Glomerular endothelial cell (primary cell): Measurements from ENCODE around the gene CCDC183. TPM values are rescaled to one million over a fixed set of nuclear protein-coding genes. Genes with fewer than 3 reads are reported as not detected.
"Not testable (repeated sequence)": the region's sequence is repeated elsewhere in the genome, so short reads cannot be mapped to it uniquely, and the experiment has no call there.

ENCODE experiments used
- DNase-seq: peaks from one replicate; pipeline ENCODE4 v3.0.0-alpha.2; 2011; ENCODE audit warnings: low read depth, low spot score; ENCODE audit errors: extremely low read depth
- total RNA-seq: library from RNA; depleted of rRNA; stranded (reverse); fragments of >200 nt; gene quantifications from 2 replicates; pipeline ENCODE4 v1.2.3, GENCODE V29; 2015

CCDC183 gene
- total RNA-seq = 0.41 and 0.48 TPM in 2 replicates

DNA sequence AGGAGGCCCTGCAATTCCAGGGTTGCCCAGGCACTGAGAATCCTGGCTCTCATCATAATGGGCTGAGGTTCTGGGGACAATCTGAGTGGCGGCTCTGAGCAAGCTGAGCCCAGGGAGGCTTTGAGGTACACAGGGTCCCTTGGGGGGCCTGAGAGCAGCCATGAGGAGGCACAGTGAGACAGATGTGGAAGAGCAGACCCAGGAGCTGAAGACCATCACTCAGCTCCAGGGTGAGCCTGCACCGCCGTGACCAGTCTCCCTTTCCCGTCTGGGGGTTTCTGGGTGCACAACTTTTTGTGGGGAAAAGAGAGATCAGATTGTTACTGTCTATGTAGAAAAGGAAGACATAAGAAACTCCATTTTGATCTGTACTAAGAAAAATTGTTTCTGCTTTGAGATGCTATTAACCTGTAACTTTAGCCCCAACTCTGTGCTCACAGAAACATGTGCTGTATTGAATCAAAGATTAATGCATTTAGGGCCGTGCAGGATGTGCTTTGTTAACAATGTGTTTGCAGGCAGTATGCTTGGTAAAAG is at the start of gene CCDC183:
Gene CCDC183 (plus strand): TSS at position 101 of the 537 bp plus-strand sequence. CDS start 60 bp downstream, at position 161.
- no peak for DNase-seq

DNA sequence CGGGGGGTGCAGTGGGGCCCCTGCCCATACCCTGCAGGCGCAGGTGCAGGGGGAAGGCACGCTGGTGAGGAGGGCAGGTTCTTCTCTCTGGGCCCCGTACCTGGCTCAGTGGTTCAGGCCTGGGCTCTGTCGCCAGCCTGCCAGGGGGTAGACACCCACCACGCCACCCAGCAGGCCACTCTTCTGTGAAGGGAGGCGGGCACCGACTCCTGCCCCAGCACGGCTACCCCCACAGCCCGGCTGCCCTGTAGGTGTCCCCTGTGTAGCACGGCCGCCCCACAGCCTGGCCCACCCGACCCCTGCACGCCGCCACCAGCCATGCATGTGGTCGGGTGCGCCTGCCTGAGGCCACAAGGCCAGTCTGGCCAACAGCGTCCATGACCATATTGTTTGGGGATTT is 49.5 kb upstream of the CCDC183 start:
- no peak for DNase-seq

DNA sequence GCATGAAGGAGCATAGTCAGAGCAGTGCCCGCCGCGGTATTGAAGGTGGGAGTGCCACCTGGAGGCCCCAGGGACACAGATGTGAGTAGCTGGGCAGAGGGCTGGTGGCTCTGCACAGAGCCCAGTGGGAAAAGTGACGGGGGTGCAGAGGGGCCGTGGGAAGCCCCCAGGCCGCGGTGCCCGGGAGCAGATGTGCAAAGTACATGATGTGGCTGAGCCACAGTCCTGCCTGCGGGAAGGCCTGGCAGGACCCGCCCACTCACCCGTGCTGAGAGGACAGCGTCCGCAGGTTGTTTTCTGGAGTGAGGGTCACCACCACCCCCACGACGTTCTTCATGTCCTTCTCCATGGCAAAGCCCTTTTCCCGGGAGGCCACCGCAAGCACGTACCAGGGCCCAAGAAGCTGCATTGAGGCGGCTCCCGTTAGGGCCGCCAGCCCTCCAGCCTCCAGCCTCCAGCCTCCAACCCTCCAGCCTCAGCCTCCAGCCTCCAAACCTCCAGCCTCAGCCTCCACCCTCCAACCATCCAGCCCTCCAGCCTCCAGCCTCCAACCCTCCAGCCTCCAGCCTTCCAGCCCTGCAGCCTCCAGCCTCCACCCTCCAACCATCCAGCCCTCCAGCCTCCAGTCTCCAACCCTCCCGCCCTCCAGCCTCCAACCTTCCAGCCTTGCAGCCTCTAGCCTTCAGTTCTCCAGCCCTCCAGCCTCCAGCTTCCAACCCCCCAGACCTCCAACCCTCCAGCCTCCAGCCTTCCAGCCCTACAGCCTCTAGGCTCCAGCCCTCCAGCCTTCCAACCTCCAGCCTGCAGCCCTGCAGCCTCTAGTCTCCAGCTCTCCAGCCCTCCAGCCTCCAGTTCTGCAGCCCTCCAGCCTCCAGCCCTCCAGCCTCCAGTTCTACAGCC is 48.7 kb upstream of the CCDC183 start:
- no peak for DNase-seq

DNA sequence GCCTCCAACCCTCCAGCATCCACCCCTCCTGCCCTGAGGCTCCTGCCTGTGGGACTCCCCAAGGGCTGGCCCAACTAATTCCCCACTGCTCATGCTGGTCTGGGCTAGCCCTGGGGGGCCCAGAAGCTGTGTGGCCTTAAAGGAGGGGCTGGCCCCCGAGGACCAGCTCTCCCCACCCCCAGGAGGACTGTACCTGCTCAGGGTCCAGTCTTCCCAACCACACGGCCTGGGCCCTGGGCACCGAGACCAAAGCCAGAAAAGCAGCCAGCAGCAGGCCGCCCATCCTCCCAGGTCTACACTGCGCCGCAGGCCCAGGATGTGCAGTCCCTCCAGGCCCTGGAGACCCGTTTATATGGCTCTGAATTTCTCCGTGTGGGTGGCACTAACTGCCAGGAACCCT is 47.9 kb upstream of the CCDC183 start, which contains the start of gene LCN6:
Gene LCN6 (minus strand): TSS at position 325 of the 400 bp plus-strand sequence. CDS start 42 bp downstream, at position 283.
- DNase-seq = no peak

DNA sequence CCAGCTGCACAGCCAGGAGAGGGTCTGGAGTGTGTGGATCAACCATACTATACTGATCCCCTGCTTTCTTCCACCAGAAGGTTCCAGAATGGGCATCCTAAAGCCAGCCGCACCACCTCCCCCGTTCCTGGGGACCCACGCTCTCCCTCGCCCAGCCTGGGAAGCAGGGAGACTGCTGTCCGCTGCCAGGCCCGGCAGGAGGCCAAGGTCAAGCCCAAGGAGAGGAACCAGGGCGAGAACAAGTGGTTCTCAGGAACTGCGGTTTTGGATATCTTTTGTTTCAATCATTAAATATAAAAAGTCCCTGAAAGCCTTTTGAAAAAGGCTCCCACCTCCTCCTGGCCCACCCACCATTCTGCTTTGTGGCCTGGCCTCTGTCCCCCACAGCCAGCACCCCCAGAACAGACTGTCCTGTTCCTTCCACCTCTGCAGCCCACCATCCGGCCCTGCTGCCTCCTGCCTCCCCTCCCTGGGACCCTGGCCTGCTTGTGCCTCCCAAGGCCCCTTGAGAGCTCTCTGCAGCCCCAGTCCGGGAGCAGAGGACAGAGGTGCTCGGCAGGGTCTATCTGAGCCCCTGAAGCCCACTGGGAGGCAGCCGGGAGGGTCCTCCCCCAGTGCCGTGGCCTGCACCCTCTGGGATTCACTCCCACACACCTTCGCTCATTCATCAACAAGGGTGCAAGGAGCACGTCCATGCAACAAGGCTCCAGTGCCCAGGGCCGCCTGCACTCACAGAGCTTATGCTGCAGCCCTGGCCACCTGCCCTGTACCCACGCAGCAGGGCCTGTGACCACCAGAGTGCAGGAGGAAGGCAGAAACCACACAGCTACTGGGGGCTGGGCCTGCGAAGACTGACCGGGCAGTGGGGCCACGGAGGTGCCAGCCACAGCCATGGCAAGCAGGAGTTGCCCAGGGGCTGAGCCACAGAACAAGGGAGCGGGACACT is 47.2 kb upstream of the CCDC183 start:
- no peak for DNase-seq

DNA sequence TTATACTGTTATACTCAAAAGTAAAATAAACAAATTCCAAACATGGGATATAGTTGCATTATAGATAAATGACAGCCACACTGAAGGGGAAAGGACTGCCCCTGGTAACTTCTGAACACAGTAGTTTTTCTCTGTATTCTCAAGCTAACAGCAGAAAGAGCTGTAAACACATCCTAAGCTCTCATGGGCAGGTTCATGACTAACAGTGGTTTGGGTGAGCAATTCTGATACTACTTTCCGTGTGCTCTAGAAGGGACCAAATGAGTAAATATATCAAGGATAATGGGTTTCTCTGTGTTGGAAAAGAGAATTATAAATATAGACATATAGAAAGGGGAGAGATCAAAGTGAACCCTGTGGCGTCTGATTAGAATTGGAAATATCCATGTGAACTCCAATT is 45.6 kb upstream of the CCDC183 start:
- DNase-seq = no peak

DNA sequence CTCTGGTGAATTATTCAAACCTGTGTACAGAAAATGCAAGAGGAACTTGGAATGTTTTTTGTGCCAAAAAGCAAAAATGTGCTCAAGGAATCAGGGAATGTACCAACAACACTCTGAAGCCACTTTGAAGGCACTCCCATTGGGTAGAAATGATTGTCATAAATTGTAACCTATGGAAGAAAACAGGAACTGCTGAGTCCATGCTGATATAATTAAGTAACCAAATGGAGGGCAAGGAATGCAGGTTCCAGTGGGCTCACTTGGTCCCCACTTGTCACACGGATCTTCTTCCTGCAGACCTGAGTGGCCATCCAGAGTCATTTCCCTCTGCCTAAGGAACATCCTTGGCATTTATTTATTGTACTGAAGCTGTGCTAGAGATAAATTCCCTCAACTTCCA is 44.9 kb upstream of the CCDC183 start:
- DNase-seq = no peak

DNA sequence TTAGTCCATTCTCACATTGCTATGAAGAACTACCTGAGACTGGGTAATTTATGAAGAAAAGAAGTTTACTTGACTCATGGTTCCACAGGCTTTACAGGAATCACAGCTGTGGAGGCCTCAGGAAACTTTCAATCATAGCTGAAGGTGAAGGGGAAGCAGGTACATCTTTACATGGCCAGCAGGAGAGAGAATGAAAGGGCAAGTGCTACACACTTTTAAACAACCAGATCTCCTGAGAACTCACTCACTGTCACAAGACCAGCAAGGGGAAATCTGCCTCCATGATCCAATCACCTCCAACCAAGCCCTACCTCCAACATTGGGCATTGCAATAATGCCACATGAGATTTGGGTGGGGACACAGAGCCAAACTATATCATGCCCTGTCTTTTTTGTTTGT is 44.3 kb upstream of the CCDC183 start:
- DNase-seq = no peak

DNA sequence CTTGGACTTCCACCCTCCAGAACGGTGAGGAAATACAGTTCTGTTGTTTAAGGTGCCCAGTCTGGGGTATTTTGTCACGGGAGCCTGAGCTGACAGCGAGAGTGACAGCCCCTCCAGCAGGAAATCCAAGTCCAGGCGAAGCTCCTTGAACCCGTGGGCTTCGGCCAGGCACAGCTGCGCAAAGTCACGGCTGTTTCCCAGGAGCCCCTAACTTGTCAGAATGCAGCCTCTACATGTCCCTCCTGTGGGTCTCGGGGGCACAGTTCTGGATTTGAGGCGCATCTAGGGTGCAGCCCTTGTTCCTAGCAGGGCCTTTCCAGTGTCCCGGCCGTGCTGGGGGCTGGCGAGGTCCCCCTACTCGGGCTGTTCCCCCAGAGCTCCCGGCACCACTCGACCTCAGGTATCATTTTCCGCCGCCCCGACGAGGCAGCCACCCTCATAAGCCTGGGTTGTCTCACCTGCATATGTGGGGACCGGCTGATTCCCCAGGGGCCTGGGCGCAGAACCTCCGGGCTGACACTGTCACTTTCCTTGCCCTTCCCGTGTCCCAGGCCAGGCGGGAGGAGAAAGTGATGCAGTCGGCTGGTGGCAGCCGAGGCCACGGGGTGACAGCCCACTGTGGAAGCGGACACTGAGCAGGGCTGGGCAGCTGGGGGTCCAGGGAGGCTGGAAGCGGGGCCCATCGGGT is 42.6 kb upstream of the CCDC183 start:
- no peak for DNase-seq

DNA sequence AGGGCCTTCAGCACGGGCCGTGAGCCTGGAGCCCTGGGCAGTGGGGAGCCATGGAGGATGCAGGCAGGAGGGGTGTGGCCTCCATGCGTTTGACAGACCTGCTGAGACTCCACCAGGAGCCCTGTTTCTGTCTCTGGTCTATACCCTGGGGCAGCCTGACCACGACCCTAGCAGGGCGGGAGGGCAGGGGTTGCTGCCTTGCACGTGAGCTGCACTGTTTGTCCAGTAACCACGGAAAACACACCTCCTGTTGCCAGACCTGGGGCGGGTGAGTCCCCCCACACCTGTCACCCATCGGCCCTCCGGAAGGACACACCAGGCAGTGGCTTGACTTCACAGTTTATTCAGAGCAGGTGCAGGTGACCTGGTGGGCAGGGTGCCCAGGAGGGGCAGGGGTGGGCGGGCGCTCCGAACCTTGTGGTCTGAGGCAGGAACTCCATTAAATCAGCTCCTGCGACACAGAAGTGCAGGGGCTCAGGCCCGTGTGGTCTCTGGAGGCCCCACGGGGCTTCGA is 42.0 kb upstream of the CCDC183 start:
- DNase-seq = no peak

DNA sequence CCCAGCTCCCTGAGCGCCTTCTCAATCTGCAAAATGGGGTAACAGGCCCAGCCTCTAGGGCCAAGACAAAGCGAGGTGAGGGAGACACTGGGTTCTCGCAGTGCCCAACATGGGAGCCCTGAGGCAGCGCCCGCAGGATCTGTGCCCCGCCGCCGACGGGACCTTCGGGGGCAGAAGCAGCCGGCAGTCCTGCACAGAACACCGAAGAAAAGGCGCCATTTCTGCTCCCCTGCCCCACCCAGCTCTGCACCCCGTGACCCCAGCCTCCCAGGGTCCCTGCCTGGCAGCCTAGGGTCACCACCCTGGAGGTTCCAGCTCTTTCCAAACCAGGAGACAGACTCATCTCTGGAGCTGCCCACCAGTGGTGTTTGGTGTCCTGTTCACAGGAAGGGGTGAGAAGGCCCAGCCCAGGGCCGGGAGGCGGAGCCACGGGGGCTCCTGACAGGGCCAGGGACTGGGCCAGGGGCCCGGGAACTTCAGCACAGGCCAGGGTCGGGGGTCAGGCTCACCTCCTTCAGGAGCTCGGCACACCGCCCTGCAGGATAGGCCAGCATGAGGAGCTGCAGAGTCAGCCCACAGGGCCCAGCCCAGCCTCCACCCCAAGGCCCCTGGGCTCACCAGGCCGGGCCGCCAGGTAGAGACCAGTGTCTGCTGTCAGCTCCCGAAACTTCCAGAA is 41.4 kb upstream of the CCDC183 start:
- DNase-seq = no peak

DNA sequence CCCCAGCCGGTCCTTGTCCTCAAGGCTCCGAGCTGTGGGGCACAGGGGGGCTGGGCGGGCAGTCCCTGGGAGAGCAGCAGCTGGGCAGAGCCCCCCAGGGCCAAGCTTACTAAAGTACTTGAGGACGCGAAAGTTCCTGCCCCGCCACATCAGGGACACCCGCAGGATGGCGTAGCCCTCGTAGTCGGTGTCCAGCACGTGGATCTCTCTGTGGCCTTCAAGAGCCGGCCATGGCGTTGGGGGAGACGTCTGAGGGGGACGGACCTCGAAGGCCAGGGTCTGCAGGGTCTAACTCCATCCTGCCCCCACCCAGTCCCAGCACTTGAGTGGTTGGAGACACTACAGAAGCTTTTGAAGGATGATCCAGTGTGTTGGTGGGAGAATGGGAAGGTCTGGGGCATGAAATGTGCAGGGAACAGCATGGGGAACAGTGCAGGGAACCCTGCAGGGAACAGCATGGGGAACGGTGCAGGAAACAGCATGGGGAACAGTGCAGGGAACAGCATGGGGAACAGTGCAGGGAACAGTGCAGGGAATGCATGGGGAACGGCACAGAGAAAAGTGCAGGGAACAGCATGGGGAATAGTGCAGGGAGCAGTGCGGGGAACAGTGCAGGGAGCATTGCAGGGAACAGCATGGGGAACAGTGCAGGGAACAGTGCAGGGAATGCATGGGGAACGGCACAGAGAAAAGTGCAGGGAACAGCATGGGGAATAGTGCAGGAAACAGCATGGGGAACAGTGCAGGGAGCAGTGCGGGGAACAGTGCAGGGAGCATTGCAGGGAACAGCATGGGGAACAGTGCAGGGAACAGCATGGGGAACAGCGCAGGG is 40.6 kb upstream of the CCDC183 start:
- not testable (repeated sequence) for DNase-seq

DNA sequence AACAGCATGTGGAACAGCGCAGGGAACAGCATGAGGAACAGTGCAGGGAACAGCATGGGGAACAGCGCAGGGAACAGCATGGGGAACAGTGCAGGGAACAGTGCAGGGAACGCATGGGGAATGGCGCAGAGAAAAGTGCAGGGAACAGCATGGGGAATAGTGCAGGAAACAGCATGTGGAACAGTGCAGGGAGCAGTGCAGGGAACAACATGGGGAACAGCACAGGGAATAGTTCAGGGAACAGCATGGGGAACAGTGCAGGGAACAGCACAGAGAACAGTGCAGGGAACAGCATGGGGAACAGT is 40.1 kb upstream of the CCDC183 start:
- DNase-seq = no peak

DNA sequence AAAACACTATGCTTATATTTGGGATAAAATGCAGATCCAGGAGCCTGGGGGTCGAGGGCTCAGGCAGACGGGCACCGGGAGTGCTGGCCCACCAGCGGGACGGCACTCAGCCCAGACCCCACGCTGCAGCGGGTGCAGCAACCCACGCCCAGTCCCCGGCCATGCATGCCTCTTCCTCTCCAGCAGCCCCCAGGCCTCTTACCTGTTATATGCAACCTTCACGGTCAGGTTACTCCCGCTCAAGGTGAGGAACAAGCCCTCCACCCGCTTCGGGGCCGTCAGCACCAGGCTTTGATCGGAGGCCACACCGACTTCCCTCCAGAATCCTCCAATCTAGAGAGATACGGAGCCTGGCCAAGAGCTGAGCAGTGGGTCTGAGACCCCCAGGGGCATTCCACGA is 39.3 kb upstream of the CCDC183 start:
- no peak for DNase-seq

DNA sequence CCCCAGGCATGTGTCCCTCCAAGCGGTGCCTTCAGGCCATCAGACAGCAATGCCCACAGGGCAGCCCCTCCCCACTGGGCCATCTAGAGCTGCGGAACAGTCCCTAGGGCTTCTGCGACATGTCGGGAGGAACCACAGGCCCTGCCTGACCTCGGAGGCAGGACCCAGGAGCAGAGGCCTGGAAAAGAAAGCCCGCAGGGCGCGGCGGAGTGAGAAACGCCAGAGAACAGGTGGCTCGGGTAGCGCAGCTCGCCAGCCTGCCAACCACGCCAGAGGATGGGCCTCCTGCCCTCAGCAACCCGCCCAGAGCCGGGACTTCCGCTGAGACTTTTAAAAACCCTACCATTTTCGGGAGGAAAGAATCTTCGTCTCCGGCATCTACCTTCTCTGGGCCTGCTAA is 38.8 kb upstream of the CCDC183 start:
- DNase-seq = no peak

DNA sequence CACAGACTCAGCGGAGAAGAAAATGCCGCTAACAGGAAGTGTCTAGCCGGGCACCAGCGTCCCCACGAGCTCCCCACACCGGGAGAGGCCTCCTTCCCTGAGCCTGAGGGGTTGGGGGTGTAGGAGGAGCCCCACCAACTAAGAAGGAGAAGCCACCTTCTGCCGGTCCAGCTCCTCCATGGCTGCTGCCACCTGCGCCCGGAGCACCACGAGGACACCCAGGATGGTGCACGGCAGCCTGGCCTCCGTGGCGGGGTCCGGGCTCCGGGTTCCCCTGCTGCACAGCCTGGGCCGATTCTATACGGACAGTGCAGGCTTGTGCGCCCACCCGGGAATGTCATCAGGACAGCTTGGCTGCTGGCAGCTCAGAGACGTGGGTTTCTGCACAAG is 38.4 kb upstream of the CCDC183 start:
- DNase-seq = no peak

DNA sequence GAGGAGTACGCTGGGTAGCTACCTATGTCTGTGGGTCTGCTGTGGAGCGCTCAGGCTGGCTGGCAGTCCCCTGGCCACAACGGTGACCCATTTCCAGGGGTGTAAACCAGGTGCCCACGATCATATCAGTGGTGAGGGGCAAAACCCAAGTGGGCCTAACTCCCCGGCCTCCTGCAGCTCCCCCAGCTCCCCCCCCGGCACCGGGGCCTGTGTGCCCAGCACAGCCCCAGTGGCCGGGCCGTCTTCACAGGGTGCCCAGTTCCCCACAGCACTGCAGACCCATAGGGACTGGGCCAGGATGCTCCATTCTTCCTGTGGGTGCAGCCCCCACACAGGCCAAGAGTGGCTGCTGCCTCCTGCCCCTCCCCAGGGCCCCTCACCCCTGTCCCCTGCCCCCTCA is 37.1 kb upstream of the CCDC183 start:
- no peak for DNase-seq

DNA sequence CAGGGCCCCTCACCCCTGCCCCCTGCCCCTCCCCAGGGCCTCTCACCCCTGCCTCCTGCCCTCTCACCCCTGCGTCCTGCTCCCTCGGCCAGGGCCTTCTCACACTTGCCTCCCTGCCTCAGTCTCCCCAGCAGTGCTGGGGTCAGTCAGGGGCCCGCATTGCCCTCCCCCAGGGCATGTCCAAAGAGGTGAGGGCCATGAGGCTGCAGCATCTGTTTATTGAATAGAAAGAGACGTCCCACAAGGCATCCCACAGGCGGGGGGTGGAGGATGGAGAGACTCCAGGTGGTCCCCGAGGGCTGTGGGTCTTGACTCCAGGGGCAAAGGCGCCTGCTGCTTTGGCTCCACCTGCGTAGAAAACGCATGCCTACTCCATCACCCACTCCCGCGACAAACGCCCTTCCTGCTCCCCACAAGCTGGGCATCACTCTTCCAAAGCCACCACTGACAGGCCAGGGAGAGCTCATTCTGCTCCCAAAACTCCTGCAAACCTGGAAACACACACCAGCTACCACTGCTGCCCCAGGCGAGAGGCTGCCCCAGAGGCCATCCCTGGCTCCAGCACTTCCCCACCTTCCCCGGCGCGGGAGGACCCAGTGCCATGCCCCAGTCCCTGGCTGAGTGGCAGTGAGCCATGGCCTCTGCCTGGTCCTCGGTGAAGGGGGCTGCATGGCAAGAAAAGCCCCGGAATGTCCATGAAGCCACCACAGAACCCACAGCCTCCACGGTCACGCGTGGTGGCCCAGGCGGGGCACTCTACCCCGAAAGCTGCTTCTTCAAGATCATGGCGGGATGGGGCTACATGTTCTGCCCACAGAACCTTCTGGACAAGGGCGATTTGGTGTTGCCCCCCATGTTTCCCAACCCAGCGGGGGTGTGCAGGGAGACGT is 36.5 kb upstream of the CCDC183 start:
- no peak for DNase-seq
